Stimulated activated CD8-positive, alpha-beta memory T cell treated with anti-CD3 and anti-CD28 coated beads, Interleukin-7, amount 100 ng/mL, for 4 hours (primary cell): Measurements from ENCODE around the gene KIAA1755.

Experiments used
- DNase-seq, 2 donors: peaks; one replicate each; pipeline ENCODE4 v3.0.0-alpha.2; 2020; ENCODE audit warnings: low read depth in 2 of 2

The KIAA1755 gene, protein sequence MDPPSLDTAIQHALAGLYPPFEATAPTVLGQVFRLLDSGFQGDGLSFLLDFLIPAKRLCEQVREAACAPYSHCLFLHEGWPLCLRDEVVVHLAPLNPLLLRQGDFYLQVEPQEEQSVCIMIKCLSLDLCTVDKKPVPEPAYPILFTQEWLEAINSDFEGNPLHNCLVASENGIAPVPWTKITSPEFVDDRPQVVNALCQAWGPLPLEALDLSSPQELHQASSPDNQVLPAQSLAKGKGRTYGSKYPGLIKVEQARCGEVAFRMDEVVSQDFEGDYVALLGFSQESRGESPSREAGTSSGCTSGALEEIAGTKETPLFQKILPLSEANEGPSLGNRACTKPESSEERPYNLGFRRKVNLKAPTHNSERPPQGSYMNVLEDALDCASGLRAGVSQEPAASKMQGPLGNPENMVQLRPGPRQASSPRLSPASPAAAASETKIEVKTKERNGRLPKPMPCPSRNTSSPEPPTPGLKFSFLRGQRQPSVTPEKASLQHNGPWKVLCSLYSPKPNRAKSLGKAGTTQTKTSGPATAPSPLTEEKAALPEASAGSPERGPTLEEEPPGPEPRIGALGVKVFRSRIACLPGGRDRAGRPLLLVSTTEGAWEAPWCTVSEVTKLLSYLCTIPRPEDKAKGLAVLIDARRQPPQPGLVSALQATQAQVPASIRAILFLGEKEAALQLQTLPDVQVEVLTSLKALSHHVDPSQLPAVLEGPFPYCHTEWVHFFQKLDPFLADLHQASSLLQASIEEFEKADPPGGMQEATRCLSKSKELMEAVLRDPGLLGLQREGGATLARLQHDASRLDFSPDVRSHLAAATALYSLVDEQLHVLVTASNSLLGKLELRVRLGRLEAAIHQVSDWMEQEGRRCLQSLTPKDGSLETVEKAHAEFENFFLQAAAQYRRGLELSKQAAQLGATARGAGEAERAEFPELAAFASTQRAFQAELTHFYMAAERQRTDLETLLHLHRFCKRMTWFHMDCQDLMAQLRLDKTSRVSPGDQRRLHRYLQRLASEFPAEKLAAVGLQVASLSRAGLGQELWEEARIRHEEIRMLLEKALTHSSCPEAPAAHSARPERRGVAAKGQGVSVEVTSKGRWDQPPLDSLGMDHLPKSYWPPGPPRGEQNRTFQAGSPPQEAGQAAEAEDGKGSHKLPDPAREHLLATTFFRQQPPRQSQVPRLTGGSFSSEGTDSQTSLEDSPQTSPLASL

DNA sequence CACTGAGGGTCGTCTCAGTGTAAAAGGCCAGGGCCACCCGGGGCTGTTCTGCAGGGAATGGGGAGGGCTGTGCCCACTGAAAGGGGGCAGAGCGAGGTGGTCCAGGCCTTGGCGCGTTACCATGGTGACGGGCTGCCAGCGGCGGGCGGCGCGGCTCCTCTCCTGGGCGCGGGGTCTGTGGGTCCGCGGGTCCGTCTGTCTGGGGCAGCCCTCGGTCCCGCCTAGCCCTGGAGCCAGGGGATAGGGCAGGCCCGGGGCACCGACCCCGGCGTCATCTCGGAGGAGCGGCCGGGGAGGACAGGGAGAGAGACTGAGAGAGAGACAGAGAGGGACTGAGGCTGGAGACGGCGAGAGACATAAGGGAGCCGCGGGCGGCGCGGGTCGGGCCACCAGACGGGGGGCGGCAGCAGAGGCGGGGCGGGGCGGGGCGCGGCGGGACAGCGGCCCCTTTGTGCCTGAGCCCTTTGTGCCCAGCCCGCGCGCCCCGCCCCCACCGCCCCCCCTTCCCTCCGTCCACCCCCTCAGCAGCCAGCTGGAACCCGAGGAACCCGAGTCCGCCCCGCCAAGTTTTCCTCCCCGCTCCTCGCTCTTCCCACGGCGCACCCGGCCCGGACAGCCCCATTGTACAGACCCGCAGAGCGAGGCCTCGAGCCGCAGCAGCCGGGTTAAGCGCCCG, at the start of gene KIAA1755:
Gene KIAA1755, minus strand, starts transcription at position 358 of the 676 bp plus-strand sequence. Its CDS starts 235 bp downstream, at position 123.
- no peak for DNase-seq

DNA sequence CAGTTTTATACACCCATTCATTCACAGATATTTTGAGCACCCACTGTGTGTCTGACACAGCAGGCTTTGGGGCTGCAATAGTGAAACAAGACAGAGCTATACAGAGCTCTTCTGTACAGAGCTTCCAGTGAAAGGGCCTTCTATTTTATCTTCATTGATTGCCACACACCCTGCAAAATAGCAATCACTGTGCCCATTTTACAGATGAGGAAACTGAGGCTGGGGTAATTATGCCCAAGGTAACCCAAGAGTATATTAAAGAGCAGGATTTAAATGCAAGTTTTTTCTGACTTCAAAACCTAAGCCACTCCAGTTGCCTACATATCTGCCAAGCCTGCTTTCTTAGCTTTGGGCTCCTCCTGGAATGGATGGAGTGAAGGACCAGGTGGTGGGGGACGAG, 47.9 kb upstream of the KIAA1755 start:
- DNase-seq = no peak

DNA sequence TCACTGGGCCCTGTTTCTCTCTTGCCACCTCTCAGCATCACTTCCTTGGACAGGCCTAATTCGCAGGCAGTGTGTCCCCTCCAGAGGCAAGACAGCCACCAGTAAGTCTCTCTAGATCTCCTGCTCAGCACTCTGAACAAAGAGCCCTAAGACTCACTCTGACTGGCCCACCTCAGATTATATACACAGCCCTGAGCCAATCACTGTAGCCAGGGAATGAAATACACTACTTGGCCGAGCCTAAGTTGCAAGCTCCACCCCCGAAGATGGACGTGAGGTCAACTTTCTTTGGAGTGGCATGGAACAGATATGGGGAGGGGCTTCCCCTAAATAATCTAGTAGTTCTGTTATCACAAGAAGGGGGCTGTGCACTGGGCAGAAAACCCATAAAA, 47.5 kb upstream of the KIAA1755 start:
- no peak for DNase-seq

DNA sequence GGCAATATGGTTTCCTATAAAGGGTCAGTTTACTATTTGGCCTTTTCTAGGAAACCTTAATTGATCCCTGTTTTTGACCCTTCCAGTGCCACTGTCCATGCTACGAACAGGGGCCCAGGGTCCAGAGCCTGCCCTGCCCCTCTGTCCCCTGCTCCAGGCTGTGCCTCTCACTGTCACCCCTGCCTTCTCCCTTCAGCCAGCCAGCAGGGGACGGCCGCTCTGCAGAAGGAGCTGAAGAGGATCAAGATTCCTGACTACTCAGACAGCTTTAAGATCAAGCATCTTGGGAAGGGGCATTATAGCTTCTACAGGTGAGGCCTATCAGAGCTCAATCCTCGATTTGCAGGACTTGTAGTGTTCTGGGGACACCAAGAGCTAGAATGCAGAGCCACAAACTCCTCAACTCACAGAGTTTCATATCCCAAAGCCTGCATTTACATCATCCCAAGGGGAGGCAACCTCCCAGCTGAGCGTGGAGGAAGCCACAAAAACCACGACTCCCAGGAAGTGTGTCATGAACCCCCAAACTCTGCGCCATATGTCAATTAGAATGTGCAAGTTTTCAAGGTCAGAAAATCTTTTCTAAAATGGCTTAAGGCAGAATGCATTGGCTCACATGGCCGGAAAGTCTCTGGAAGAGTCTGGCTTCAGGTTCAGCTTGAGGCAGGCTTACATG, 47.0 kb upstream of the KIAA1755 start:
- no peak for DNase-seq

DNA sequence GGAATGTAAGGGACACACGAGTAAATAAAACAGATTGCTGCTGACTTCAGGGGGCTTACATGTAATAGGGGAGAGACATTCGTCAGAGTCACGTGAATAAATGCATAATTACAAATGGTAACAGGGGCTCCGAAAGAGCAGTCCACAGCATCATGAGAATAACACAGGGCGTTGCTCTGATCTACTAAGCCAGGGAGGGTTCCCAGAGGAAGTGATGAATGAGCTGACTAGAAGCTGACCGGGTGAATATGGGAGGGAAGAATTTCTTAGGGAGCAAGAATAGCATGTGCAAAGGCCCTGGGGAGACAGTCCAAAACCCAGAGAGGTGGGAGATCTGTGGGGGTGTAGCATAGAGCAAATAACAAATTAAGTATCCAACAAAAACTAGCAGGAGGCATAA, 45.8 kb upstream of the KIAA1755 start:
- DNase-seq = no peak

DNA sequence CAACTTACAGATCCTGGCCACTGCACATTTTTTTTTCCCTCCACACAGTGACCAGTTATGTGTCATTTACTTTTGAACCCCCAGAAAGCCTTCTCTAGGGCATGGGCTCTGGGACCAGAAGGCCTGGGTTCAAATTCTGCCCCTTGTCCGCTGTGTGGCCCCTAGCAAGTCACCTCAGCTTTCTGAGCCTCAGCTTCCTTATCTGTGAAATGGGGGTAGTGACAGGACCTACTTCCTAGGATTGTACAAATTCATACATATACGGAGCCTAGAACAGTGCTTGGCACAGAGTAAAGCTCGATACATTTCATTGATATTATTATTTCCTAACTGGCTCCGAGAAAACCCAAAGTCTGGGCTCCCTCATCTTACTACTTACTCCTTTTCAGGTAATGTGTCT, 45.0 kb upstream of the KIAA1755 start:
- no peak for DNase-seq

DNA sequence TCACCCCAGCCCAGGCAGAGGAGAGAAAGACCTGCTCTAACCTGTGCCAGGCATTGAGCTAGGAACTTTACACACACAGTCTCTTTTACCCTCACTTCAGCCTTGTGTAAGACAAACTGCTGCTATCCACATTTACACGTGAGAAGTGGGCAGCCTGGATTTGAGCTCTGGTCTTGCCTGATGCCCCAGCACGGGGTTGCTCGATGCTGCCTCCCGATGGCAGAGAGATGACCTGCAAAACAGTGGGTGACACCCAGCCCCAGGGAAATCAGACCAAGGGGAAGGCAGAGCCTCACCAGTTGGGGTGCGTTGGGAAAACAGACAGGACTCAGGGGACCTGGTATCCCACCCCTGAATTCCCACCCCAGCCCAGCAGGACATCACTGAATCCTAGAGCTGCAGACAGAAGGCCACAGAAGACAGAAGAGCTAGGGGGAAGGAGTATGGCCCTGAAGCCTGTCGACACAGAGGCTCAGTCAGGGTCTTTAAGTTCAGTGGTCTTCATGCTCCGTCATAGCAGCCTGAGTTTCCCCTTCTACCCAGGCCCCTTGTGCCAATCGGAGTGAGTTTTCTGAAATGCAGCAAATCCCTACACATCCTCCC, 44.4 kb upstream of the KIAA1755 start:
- DNase-seq = no peak

DNA sequence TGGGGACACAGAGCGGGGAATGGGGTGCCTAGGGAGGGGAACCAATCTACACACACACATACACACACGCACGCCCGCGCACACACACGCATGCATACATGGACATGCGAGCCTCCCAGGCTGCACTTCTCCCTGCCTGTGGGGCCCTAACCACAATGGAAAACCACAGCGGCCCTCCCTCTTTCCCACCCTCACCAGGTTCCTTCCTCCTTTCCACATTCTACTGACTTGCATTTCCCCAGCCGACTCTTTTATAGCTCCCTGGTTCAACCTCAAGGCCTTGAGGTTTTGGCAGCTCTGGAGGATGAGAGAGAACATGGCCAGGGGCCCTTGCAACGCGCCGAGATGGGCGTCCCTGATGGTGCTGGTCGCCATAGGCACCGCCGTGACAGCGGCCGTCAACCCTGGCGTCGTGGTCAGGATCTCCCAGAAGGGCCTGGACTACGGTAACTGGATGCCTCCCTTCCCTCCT, 43.4 kb upstream of the KIAA1755 start, which contains the start of gene BPI:
Gene BPI, plus strand, starts transcription at position 249 of the 472 bp plus-strand sequence. Its CDS starts 68 bp downstream, at position 317.
- no peak for DNase-seq

DNA sequence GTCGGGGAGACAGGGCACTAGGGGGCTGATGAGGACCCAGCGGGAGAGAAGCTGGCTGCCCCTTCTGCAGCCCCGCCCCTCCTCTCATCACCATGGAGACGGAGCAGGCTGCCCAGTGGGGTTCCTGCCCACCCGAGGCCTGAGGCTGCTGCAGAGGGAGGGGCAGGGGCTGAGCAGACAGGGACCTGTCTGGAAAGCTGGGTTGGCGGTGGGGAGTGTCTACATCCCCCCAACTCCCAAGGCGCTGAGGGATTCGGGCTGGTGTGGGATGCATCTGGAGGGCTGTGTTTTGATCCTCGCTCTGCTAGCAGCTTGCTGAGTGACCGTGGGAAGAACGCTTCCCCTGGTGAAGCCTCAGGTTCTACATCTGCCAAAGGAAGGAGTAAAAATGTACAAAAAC, 42.3 kb upstream of the KIAA1755 start:
- DNase-seq = no peak

DNA sequence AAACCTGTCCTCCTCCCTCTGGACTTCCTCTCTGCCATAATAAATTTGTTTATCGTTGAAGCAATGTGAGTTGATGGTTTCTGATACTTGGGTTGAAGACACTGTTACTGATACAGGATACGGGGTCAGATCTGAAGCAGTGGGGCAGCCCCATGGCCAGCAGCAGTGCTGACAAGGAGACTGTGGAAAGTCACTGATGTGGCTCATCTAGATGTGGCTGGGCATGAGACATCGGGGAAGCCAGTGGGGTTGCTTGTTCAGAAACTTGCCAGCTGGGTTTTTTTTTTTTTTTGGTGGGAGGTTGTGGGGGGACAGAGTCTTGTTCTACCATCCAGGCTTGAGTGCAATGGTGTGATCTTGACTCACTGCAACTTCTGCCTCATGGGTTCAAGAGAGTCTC, 40.8 kb upstream of the KIAA1755 start:
- no peak for DNase-seq

DNA sequence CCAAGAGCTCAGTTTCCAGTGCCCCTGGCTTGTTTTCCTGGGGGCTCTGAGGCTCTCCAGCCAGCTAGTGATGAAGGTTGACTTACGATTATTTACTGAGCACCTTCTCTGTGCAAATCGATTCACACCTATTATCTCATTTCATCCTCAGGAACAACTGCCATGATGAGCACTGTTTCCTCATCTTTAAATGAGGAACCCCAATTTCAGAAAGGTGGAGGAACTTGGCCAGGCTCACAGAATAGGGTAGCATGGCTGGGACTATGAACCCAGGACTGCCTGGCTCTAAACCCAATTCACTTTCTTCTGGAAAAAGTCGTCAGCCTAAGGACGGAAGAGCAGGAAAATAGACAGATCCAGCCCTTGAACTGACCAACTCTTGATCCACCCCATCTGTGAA, 39.9 kb upstream of the KIAA1755 start:
- DNase-seq = no peak

DNA sequence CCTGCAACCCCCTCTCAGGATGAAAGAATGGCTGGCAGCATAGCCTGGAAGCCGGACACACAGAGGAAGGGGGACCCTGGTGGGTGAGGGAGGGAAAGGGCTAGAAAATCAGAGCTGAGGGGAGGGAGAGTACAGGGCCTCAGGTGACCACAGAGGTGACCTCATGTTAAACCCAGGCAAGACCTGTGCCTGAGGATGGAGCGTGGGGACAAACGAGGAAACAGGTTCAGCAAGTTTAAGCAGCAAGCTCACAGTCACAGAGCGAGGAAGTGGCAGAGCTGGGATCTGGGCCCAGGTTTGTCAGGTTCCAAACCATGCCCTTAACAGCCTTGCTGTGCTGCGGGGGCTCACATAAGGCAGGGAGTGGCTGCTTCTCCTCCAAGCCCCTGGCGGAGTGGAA, 39.4 kb upstream of the KIAA1755 start:
- DNase-seq = no peak

DNA sequence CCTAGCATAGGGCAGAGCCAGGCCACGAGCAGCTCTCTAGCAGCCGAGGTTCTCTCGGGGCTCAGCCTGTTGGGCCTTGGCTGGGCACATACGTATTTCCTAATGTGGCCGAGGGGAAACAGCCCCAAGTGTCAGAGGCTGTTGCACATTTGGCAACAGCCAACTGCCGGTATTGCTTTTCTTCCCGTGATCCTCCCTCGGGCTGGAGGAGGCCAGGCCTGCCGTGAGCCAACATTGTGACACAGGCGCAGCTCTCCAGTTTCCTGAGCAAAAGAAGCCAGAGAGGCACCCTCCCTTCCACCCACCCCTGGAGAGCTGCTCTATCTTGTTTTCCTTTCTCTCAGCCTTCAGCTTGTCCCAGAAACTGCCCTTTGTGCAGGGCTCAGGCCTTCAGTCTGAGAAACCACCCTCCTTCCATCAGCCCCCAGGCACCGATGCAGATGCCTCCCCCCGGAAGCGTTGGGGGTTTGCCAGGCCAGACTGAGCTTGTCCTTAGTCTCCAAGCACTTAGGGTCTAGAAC, 38.3 kb upstream of the KIAA1755 start:
- DNase-seq = no peak

DNA sequence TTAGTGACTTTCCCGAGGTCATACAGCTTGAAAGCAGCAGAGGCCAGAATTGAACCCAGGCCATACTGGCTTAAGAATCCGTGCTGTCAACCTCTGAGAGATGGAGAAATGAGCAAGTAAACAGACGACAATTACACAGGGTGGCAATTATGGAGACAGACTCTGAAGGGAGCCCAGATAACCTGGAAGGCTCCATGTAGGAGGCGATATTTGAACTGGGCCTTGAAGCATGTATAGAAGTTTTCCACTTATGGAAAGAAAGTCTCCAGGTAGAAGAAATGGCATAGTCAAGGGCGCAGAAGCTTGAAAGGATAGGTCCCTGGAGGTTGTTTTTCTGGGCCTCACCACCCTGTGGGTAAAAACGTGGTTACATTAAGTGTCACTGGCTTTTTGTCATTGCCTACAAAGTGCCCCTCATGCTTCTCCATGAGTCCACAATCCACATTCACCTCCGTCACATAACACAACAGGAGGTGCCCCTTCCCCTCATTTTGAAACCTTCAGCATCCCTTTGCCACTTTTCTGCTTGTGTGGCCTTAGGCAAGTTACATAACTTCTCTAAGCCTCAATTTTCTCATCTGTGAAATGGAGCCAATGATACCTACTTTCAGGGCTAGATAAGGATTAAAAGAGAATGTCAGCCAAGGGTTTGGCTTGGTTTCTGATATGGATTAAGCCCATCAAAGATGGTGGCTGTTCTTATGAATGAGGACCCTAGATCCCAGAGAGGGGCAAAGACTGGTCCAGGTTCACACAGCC, 37.6 kb upstream of the KIAA1755 start:
- DNase-seq = no peak

DNA sequence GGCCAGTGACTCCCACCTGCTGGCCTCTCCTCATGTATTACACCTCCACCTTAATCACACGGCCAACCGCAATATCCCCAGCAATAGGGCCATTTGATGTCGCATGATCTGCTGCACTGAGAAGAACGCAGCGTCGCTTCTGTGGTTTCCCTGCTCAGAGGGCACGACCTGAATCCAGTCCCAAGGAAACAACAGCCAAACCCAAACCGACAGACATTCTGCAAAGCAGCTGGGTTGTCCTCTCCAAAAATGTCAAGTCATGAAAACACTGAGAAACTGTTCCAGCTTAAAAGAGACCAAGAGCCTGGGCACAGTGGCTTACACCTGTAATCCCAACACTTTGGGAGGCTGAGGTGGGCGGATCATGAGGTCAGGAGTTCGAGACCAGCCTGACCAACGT, 35.9 kb upstream of the KIAA1755 start:
- DNase-seq = no peak

DNA sequence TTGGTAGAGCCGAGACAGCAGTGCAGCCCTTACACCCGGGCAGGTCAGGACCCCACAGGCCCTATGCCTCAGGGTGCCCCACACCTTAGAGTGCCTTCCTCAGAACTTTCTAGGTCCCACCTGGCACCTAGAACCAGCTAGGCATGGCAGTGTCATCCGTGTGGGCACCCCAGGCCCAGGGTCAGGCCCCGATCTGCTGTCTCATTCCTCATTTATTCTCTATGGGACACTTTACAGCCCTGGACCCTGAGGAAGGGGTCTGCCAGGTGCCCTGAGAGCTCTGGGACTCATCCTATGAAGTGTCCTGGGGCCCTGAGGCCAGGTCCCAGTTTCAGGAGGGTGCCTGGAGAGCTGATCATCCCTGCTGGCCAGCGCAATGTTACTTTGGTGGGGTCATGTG, 35.3 kb upstream of the KIAA1755 start:
- no peak for DNase-seq

DNA sequence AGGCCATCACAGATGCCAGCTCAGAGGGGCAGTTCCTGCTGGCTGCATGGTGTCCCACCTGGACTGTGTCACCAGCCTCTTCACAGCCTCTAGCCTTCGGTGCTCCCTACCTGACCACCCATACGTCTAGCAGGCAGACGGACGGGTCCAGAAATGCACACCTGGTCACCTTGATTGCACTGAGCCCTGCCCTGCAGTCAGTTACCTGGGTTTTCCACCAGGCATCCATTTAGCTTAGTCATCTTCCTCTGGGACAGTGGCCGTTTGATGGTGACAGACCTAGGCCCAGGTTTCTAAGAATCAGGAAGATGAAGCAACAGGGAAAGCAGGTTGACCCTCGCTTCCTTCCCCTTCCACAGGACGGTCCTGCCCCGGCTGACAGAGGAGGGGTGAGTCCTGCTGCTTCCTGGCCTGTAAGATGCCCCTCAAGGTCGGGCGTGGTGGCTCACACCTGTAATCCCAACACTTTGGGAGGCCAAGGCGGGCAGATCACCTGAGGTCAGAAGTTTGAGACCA, 33.6 kb upstream of the KIAA1755 start:
- no peak for DNase-seq

DNA sequence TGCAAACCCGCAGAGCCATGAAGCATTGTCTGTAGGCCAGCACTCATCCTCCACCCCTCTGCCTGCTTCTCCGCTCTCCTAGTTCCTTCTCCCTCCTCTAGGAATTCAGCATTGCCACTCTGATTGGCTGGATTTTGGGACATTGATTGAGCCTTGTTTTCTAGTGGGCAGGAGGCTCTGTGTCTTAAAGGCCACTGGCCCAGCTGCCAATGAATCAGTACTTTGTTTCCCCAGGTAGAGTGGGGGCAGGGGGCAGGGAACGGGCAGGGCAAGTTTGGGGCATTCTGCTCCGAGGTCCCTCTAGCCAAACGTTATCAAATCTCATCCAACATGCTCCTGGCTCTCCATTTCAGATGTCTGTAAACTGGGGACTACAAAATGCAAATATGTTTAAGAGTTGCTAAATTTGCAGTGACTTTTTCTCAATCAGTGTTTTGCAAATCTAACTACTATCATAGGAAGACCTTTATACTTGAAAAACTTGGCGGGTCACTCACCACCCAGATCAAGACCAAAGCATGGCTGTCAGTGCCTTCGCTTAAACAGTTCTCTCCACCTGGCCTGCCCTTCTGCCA, 33.0 kb upstream of the KIAA1755 start:
- DNase-seq = no peak

DNA sequence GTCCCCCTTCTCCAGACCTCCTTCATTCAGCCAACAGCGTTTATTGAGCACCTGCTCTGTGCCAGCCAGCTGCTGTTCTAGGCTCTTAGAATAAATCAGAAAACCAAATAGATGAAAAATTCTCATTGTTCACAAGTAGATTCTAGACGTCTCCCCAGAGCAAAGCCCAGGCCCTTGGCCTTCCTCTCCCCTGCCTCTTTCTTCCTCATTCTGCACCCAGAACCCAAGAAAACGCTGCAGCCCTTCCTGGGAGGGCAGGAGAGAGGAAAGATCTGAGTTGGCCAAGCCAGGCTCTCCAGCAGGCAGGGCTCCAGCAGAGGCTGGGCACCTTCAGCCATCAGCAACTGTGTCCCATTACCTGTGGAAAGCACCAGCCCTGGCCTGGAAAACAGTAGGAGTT, 31.4 kb upstream of the KIAA1755 start:
- no peak for DNase-seq
